NCI-H128 (cell line): ENCODE data around the gene PPIL6.
A peak's percentile ranks its signal among the peaks of the same experiment; 100 is the strongest.
"Not testable (repeated sequence)": the region's sequence is repeated elsewhere in the genome, so short reads cannot be mapped to it uniquely, and the experiment has no call there.

Experiments
- DNase-seq: peaks from one replicate; lab custom pipeline; 2025; ENCODE audit not compliant: unreplicated experiment; lab: John Stamatoyannopoulos, UW

PPIL6 gene

DNA sequence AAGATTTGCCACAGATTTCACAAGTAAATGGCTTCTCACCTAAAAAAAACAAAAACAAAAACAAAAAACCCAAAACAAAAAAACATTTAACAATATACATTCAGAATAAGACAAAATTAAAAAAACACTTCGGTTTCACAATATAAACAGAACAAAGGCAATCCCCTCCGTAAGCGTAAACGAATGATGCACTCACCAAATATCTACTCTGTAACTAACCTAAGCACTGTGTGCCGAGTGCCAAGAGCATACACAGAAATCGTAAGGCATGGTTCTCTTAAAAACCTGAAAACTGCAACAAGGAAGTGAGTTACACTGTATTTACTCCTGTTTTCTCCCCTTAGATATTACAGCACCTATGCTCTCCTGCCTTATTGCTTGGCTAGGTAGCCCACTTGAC, 27.3 kb upstream of the PPIL6 start:
- no peak for DNase-seq

DNA sequence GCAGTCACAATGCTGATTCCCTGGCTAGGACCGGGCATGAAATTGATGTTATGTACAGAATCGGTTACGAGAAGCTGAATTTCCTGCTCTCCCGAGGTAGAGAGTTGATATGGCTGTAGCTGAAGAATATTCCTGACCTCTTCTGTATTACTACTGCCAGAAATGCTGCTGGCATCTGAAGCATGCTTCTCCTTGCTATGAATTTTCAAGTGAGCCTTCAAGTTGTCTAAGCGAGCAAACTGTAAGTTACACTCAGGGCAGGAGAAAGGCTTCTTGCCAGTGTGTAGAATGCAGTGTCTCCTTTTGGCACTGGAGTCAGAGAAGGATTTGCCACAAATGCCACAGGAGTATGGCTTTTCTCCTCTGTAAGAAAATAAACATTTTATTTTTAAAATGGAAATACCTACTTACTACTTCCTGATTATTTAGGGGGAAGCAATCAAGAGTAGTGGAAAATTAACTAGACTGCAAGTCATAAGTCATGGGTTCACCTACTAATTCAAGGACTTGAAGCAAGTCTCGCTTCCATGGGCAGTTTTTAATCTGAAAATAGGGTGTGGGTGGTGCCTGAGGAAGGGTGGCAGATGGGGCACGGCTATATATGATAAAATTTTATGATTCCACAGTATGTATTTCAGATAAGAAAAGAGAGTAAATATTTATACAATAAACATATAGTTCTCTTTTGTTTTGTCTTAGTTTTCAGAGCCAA, 25.9 kb upstream of the PPIL6 start:
- no peak for DNase-seq

DNA sequence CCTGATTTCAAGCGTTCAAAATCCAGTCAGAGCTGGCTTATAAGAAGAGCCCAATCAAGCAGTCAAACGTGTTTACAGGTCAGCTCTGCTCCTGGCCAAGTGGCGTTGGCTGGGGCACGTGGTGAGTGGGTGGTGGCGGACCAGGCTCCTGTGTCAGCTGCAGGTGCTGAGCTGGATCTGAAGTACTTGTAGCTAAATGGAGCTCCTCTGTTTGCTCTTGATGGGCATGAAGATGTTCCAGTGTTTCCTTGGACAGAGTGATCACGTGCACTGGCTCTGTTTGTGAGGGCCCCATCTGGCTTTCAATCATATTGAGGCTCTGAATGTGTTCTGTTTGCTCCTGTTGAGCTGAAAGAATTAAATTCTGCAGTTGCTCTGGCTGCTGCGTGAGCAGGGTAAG, 25.3 kb upstream of the PPIL6 start:
- DNase-seq: peak; percentile 25

DNA sequence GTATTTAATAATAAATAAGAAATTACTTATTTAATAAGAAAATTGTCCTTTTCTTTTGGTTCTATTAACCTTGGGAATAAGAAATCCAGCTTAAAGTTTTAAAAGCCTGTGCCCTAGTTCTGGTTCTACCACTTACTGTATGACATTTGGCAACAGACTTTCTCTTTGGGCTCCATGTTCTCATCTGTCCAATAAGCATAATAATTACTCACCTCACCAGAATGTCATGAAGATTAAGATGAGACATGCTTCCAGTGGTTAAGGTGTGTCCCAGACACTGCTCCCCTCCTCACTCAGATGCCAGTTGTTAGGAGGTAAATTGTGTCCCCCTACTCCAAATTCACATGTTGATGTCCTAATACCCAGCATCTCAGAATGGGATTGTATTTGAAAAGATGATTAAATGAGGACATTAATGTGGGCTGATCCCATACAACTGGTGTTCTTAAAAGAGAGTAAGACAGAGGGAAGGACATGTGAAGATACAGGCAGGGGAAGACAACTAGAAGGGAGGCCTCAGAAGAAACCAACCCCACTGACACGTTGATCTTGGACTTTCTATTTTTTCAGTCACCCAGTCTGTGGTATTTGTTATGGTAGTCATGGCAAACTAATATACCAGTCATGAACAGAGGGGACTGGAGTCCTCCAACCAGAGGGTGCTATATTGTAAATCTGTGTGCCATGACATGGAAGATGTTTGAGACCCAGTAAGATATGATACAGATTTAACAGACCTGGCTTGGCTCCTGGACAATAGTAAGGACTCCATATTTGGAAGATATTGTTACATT, 21.5 kb upstream of the PPIL6 start:
- DNase-seq: no peak

DNA sequence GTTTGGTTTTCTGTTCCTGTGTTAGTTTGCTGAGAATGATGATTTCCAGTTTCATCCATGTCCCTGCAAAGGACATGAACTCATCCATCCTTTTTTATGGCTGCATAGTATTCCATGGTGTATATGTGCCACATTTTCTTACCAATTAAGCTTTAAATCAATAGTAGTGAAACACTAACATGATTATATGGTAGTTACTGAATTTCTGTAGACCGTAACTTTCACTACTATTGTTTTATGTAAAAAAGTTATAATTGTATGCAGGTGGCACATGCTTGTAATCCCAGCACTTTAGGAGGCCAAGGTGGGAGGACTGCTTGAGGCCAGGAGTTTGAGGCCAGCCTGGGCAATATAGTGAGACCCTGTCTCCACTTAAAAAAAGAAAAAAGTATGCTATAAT, 20.8 kb upstream of the PPIL6 start:
- not testable (repeated sequence) for DNase-seq

DNA sequence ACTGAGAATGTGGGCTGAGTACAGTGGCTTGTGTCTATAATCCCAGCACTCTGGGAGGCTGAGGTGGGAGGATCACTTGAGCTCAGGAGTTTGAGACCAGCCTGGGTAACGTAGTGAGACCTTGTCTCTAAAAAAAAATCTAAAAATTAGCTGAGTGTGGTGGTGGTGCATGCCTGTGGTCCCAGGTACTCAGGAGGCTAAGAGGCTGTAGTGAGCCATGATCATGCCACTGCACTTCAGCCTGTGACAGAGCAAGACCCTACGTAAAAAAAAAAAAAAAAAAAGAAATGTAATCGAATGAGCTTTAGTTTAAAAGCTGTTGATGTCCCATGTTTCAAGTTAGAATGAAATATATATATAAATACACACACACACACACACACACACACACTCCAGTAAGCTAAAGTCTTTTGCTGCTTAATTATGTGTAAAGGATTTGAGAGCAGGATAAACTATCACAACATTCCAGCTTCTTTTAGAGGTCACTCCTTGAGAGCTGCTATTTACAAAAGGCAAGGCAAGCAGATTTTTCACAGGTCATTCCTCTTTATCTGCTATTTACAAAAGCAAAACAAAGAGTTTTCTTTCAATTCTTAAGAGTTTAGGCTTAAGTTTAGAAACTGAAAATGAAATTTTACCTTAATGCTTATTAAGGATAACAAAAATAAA, 19.9 kb upstream of the PPIL6 start:
- no peak for DNase-seq

DNA sequence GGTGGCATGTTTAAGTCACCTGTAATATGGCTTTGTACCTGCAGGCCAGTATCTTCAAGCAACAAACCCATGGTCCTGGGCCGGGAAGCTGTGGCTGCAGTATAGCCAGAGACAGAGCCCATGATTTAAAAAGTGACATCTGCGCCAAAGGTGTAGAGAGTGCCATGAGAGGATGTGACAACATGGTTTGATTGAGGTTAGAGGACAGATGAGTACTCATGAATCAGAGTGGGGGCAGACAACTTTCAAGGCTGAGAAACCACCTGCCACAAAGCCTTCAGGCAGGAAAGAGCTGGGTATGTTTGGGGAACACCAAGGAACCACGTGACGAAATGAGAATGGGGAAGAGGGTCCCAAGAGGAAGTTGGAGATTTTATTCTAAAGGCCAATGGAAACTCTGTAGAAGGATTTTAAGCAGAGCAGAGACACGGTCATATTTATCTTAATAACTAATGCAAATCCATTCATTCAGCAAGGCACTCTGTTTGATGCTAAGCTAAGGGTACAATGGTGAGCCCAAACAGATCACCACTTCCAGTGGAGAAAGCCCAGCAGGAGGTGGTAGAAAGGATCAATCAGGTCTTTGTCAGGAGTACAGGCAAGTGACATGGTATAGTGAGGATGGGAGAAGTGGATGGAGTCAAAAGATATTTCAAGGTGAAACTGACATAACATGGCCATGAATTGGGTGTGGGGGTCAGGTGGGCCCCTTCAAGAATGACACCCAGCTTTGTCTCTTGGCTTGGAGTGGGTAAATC, 18.5 kb upstream of the PPIL6 start:
- no peak for DNase-seq

DNA sequence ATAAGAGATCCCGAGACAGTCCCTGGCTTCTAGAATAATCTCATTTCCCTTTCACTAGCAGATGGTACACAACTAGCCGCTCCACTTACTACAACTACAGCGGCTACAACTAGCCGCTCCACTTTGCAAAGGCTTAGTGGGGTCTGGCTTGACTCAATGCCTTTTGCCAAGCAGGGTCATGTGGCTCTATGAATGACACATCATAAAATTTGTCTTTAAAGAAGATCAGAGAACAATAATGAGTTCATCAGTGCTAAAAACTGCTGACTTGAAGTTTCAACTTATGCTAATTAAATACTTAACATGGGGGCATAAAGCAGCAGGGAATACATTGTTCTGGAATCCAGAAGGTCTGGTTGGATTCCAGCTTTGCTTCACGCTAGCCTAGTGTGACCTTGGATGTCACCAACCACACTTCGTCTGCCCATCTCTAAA, 17.2 kb upstream of the PPIL6 start:
- DNase-seq: no peak

DNA sequence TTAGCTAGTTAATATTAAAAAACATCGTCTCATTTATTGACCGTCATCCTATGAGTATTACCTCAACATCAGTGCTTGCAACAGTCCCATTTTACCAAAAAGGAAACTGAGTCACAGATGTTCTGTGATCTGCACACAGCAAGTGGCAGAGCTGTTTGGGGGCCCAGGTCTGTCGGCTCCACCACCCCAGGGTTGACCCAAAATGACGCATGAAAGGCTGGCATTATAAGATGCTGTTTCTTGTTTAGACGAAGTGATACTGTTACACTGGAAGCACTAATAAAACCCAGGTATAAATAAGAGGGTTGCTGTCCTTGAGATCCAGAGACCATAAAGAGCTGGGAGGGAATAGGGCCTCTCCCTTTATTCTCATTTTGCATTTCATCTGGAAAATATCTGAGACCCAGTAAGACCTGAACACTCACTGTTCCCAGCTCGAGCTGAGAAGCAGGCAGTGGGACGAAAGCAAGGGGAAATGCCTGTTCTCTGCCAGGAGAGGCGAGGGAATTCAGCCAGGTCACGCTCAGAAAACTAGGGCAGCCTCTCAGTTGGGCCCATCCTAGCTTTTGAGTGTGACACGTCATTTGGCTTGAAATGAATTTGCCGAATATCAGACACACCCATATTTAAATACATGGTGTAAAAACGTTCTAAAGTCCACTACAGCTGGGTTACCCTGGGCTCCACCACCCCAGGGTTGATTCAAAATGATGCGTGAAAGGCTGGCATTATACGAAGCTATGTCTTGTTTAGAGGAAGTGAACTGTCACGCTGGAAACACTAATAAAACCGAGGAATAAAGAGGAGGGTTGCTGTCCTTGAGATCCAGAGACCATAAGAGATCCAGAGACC, 16.5 kb upstream of the PPIL6 start:
- no peak for DNase-seq

DNA sequence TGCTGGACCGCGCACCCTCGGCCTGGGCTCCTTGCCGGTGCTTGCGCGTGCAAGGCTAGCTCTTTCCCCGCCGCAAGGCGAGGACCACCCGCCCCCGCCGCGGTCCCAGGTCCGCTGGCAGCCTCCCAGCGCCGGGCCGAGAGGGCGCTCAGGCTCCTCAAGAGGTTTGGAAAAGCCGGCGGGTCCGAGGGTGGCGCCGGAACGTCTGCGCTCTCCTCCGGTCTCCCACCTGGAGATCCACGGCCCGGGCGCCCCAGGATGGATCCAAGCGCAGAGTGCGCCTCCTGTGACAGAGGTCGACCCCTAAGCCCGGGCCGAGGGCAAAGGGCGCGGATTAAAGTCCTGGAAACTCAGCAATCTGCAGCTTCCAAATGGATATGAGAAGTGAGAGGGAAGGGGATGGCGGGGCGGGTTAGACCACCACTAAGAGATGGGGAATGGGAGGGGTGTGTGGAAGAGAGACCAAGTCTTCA, 15.7 kb upstream of the PPIL6 start:
- DNase-seq: no peak

DNA sequence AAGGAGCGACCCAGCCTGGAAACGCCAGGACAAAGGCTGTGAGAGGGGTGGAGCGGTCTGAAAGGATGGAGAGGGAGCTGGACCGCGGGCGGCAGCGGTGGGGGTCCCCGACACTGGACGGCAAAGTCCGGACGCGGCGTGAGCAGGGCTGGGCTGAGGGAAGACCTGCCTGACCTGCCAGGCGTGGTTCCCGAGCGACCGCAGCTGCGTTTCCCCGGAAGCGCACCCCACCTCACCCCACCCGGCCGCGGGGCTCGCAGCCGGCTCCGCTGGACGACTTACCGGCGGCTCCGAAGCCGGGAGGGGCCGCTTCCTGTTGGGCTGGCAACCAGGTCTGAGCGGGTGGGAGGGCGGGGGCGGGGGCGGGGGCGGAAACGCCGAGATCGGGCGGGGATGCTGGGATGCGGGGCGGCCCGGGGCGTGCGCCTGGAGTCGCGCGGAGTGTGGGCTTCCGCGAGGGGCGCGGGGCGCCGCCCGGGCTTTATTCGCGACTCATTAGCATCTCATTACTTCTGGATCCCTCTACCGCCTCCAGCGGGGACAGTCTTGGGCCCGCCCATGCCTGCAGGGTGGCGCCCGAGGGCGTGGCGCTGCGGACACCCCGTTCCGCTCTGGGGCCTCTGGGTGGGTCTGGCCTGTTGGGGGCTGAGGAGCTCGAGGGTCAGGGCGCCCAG, 15.1 kb upstream of the PPIL6 start, which contains the start of gene MICAL1:
Gene MICAL1 (minus strand): TSS at position 336 of the 674 bp plus-strand sequence. CDS start 1,576 bp downstream, outside the sequence.
- DNase-seq: no peak

DNA sequence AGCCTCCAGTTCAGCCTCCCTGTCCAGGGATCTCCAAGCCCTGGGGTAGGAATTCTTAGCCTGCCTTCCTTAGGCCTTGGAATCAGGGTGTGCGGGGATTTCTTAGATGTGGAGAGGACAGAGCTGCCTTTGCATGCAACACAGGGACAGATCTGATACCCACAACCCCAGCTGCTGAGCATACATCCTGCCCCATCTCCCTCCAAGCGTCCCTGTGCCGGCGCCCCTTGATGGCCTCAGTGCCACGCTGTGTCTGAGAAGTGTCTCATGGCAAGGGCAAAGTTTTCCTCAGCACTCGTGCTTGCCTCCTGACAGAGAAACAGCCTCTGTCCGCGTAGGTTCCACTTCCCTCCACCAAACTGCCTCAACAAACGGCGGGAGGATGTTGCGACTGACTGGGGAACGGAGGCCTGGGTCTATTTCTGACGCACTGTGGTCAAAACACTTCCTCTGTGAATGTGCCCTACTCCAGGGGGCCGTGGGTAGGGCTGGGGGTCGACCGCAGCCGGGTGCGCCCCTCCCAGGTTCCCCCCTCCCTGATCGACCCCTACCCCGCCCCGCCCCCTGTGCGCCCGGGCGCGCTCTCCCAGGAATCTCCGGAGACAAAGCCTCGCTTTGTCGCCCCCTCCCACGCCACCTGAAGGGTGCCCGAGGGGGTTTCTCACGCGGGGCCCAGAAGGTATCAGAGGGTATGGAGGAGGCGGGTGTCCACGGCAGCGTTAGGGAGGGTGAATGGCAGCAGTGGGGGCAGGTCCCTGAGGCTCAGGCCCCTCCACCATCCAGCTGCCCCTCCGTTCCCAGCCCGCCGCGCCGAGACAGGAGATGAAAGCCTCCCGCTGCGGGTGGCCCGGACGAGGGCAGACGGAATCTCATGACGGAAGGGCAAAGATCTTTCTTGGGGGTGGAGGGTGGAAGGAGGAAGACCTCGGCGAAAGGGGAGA, 14.3 kb upstream of the PPIL6 start:
- no peak for DNase-seq

DNA sequence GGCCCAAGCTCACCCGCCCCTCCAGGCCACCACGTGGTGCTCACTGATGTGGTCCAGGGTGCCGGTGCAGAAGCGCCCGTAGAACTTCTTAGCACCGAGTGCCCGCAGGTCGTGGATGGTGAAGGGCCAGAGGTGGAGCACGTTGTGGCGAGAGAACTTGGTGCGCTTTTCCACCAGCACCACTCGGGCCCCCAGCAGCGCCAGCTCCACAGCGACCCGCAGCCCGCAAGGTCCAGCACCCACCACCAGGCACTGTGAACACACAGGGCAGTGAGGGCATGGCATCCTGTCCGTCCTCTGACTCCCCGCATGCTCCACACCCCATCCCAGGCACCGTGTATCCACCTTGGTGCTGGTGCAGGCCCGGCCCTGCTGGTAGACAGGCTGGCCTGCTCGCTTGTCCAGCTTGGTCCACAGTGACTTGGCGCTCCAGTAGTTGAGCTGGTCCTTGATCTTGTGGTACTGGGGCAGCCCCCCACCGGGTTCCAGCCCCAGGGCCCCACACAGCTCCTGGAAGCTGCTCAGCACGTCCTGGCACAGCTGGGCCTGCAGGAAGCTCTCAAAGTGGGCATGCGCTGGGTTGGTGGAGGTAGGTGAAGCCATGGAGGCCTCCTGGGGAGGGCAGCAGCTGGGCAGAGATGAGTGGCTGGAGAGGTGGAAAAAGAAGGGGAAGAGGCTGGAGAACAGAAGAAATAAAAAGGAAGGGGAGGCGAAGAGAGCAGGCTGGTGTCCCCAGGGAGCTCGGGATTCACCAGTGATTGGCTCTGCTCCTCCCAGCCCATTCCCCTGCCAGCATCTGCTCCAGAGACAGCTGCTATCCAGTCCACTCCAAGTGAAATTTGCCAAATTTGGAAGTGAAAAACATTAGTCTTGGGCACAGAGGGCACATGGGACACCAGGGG, 13.4 kb upstream of the PPIL6 start:
- peak; percentile 33 for DNase-seq

DNA sequence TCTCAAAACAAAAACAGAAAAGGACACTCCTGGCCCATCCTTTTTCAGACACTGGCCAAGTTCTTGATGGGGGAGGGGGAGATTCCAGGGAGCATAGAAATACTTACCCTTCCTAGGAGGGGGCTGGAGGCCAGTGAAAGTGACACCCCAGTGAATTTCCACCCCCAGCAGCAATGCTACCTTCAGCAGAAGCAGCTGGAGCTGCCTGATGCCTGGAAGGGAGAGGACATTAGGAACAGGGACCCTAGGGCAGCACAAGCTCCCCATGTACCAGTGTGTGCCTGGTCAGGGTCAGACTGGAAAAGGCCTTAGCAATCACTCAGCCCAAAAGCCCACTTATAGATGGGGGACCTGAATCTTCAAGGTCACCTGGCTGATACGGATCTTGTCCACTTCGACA, 12.7 kb upstream of the PPIL6 start:
- no peak for DNase-seq

DNA sequence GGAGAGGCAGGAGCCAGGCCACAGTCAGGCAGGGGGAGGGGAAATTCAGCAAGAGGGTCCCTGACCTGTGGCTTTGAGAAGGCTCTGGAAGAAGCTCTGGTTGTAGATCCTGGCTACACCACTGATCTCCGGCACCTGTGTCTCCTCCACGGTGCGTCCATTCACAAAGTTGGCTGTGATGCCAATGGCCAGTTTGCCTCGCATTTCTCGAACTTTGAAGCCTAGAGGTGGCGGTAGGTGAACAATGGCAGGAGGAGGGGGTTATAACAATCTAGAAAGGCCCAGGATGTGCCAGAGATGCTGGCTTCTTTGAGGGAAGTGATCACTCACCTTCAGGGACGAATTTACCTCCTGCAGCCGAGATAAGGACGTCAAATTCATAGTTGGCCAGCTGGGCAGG, 11.8 kb upstream of the PPIL6 start:
- no peak for DNase-seq

DNA sequence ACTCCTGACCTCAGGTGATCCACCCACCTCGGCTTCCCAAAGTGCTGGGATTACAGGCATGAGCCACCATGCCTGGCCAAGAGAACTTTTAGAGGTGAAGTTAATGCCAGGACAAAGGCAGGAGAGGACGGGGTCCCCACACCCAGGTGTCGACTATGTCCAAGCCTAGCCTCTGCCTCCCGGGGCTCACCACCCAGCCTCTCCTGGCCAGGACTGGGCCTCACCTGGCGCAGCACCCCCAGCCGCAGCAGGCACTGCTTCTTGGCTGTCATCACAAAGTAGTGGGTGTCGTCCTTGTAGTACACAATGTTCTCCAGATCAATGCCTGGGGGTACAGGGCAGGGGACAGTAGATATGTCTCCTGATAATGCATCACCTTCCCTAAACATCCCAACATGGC, 10.9 kb upstream of the PPIL6 start:
- no peak for DNase-seq

DNA sequence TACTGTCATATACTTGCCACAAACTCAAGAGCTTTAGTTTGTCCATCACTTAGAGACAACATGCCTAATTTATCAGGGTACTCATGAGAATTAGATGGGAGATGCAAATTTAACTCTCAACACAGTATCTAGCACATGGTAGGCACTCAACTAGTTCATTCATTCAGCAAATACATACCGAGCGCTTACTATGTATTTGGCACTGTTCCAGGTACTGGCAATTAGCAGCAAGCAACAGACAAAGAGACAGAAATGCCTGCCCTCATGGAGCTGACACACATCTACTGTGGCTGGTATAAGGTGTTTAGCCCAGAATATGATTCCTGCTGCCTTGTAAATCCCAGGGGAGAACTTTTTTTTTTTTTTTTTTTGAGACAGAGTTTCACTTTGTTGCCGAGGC, 10.4 kb upstream of the PPIL6 start:
- DNase-seq: no peak
